GM19099 (cell line): ENCODE data around the gene ACBD4.

ENCODE experiments used
- POLR2A ChIP-seq: IDR thresholded peaks from 3 replicates; pipeline ENCODE4 v1.6.1; 2011; ENCODE audit warnings: low read depth; ENCODE audit not compliant: insufficient read length; ENCODE audit errors: extremely low read depth

Gene ACBD4

GRCh38 chr17:45123076-45123770 lies 12.3 kb upstream of the ACBD4 start:
- TF ChIP-seq POLR2A: no peak

DNA sequence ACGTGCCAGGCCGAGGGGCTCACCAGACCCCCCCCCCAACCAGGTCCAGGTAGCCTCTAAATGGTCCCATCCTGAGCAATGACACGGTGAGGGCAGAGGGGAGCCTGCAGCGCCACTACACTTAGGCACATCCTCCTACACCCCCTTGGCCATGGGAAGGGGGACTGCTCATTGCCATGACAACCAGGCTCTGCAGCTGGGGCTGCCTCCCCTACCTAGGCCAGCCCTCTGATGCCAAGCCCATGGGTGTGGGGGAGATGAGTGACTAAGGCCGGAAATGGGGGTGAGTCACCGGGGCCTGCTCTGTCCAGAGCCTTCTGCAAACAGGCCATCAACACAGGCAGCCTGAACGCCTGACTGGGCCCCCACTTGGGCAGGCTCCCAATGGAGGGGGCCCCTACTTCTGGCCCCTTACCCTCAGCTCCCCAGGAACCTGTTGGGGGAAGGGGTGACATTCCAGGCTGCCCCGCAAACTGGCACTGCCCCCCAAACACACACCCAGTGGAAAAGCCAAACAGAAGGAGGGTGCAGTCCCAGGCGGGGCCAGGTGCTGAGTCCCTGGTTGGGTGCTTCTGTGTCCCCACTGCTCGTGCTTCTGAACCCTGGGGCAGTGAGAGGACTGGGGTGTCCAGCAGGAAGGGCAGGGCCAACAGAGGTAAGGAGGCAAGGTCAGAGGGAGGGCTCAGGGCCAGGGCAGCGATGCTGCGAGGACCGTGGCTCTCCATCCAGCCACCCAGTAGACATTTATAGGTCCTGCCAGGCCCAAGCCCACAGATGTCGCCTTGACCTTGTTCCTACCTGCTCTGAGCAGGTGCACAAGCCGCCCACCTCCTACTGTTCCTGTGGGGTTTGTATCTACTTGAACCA lies 11.3 kb upstream of the ACBD4 start:
- no peak for TF ChIP-seq POLR2A

DNA sequence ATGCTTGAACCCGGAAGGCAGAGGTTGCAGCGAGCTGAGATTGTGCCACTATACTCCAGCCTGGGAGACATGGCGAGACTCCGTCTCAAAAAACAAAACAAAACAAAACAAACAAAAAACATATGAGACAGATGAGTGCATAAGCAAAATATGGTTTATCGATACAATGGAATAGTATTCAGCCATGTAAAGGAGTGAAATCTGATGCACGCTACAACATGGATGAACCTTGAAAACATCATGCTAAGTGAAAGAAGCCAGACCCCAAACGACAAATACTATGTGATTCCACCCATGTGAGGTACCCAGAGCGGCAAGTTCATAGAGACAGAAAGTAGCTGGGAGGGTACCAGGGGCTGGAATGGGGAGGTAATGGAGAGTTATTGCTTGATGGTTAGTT lies 10.0 kb upstream of the ACBD4 start:
- TF ChIP-seq POLR2A: no peak

GRCh38 chr17:45127207-45127547 lies 8.3 kb upstream of the ACBD4 start:
- TF ChIP-seq POLR2A: no peak

- no peak for TF ChIP-seq POLR2A
Observed at GRCh38 chr17:45127548-45128300, 7.8 kb upstream of the ACBD4 start.

DNA sequence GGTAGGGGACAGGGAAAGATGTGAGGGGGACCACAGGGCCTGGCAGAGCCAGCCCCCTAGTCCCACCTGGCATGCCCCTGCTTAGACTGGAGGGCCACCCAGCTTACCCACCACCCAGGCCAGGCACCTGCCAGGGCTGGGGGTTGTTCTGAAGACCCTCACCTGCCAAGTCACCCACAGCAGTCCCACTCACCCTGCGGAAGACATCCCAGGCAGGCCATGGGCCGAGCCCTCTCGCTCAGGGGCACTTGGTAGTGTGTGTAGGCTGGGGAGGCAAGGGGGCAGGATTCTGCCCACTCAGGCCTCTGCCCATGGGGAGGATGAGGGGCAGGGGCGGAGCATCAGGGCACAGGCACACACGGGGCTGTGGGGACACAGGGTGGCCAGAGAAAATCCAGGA lies 7.2 kb upstream of the ACBD4 start:
- no peak for TF ChIP-seq POLR2A

GRCh38 chr17:45128989-45129388 lies 6.5 kb upstream of the ACBD4 start:
- no peak for TF ChIP-seq POLR2A

- TF ChIP-seq POLR2A: no peak
Observed at GRCh38 chr17:45129426-45129939, 6.0 kb upstream of the ACBD4 start.

DNA sequence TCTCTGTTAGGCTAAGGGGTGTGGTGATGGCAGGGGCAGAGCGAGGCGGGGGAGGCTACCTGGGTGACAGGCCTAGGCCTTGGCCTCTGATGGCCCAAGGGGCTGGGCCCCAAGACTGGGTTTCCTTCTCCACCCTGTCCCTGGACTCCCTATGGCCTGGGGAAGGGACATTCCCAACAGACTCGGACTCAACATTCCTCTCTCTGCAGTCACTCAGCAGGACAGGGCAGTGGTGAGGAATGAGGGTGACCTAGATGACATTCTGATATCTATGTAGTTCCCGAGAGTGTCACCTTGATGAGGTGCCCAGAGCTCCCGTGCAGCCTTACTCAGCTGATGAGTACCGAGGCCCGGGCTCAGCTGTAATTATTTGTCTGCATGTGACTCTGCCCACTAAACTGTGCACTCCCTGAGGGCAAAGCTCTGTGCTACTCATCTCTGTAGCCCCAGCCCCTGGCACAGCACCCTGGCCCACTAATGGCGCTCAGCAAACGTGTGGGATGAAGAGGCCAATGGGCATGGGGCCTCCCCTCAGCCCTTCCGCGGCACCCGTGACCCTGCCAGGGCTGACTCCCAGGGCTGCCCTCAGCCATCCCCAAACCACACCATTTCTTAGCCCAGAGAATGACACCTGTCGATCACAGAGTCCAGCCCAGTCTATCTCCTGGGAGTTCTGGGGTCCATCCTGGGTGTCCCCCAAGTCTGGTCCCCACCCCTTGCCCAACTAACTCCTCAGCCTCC lies 5.4 kb upstream of the ACBD4 start:
- no peak for TF ChIP-seq POLR2A

GRCh38 chr17:45130681-45131615 lies 4.5 kb upstream of the ACBD4 start:
- no peak for TF ChIP-seq POLR2A

GRCh38 chr17:45131616-45132319 lies 3.7 kb upstream of the ACBD4 start:
- no peak for TF ChIP-seq POLR2A

GRCh38 chr17:45132320-45132571 lies 3.2 kb upstream of the ACBD4 start, which contains the start of gene PLCD3:
Gene PLCD3 (minus strand): TSS chr17:45132515. CDS start chr17:45132410, 105 bp downstream.
- TF ChIP-seq POLR2A: no peak
